GM23338 (cell line): ENCODE results near the gene EIF5A2.

ENCODE experiments used
- POLR2AphosphoS5 ChIP-seq: IDR thresholded peaks from 2 replicates; pipeline ENCODE4 v1.6.1; 2016; ENCODE audit warnings: antibody characterized with exemption, low read depth
- ZNF114 ChIP-seq: fragments of 250-450 bp; sonication (Bioruptor Pico); IDR thresholded peaks from 2 replicates; pipeline ENCODE4 v1.5.0; 2020; ENCODE audit warnings: mild to moderate bottlenecking, moderate library complexity
- TF ChIP-seq, protein P1 (sequence below), 2 experiments: fragments of 200-600 bp in 1 of 2; sonication (generic) in 1 of 2; conservative IDR thresholded peaks; 2 replicates each; pipeline versions ENCODE4 v1.5.1 to v1.6.1; 2016 to 2017; ENCODE audit warnings: antibody characterized with exemption in 2 of 2, low read depth in 2 of 2, mild to moderate bottlenecking in 2 of 2, moderate library complexity in 1 of 2
- TF ChIP-seq, protein P2 (sequence below): IDR thresholded peaks from one replicate; pipeline ENCODE4 v1.6.1; 2018; ENCODE audit warnings: antibody characterized with exemption; ENCODE audit not compliant: unreplicated experiment

DNA sequence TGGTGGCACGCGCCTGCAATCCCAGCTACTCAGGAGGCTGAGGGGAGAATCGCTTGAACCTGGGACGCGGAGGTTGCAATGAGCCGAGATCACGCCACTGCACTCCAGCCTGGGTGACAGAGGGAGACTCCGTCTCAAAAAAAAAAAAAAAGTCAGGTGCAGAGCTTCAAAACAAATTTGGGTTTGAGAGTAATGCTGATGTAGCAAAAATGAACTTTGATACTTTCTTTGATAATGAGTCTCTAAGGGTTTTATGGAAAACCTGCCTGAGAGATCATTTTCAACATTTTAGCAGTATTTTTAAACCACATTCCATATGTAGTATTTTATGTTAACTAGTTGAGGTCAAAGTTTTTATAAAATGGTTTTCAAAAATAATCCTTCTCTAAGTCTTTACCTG lies 14.5 kb downstream of the EIF5A2 start:
- TF ChIP-seq ZNF114 (CRISPR knock-in tag), result no peak
- TF ChIP-seq, protein P1, sequence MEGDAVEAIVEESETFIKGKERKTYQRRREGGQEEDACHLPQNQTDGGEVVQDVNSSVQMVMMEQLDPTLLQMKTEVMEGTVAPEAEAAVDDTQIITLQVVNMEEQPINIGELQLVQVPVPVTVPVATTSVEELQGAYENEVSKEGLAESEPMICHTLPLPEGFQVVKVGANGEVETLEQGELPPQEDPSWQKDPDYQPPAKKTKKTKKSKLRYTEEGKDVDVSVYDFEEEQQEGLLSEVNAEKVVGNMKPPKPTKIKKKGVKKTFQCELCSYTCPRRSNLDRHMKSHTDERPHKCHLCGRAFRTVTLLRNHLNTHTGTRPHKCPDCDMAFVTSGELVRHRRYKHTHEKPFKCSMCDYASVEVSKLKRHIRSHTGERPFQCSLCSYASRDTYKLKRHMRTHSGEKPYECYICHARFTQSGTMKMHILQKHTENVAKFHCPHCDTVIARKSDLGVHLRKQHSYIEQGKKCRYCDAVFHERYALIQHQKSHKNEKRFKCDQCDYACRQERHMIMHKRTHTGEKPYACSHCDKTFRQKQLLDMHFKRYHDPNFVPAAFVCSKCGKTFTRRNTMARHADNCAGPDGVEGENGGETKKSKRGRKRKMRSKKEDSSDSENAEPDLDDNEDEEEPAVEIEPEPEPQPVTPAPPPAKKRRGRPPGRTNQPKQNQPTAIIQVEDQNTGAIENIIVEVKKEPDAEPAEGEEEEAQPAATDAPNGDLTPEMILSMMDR (conservative IDR thresholded peaks at IDR 0.05; ENCODE audit: low read depth in 2 of 2), result no peak
- TF ChIP-seq POLR2AphosphoS5, result no peak
- TF ChIP-seq, protein P2, sequence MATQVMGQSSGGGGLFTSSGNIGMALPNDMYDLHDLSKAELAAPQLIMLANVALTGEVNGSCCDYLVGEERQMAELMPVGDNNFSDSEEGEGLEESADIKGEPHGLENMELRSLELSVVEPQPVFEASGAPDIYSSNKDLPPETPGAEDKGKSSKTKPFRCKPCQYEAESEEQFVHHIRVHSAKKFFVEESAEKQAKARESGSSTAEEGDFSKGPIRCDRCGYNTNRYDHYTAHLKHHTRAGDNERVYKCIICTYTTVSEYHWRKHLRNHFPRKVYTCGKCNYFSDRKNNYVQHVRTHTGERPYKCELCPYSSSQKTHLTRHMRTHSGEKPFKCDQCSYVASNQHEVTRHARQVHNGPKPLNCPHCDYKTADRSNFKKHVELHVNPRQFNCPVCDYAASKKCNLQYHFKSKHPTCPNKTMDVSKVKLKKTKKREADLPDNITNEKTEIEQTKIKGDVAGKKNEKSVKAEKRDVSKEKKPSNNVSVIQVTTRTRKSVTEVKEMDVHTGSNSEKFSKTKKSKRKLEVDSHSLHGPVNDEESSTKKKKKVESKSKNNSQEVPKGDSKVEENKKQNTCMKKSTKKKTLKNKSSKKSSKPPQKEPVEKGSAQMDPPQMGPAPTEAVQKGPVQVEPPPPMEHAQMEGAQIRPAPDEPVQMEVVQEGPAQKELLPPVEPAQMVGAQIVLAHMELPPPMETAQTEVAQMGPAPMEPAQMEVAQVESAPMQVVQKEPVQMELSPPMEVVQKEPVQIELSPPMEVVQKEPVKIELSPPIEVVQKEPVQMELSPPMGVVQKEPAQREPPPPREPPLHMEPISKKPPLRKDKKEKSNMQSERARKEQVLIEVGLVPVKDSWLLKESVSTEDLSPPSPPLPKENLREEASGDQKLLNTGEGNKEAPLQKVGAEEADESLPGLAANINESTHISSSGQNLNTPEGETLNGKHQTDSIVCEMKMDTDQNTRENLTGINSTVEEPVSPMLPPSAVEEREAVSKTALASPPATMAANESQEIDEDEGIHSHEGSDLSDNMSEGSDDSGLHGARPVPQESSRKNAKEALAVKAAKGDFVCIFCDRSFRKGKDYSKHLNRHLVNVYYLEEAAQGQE, result no peak
